ENCODE results near the gene BEST3.
A peak's percentile ranks its signal among the peaks of the same experiment; 100 is the strongest.
"Not testable (repeated sequence)": the region's sequence is repeated elsewhere in the genome, so short reads cannot be mapped to it uniquely, and the experiment has no call there.

Gene BEST3

DNA sequence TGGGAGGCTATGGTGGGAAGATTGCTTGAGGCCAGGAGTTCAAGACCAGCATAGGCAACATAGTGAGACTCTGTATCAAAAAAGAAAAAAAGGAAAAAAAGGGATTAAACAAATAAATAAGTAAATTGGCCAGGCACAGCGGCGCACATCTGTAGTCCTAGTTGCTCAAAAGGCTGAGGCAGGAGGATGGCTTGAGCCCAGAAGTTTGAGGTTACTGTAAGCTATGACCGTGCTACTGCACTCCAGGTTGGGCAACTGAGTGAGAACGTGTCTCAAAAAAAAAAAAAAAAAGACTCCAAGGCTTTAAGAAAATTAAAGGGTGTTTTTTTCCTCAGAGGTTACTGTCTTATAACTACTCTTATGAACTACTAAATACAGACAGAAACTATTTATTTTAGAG, 11.7 kb downstream of the BEST3 start:
- no peak for DNase-seq

DNA sequence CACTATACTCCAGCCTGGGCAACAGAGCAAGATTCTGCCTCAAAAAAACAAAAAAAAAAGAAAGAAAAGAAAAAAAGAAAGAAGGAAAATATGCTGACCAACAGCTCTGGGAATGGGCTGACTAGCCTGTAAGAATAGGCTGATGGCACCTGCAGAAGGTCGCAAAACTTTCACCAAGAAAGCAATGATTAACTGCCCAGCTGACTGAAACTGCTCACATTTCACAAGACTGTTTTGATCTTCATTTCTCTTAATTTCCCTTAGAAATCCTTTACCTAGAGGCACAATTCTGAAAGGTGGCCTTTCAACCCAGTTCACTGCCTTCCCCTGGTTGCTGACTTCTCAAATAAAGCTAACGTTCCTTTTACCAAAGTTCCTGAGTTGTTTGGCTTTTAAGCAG, 12.4 kb downstream of the BEST3 start:
- no peak for DNase-seq

DNA sequence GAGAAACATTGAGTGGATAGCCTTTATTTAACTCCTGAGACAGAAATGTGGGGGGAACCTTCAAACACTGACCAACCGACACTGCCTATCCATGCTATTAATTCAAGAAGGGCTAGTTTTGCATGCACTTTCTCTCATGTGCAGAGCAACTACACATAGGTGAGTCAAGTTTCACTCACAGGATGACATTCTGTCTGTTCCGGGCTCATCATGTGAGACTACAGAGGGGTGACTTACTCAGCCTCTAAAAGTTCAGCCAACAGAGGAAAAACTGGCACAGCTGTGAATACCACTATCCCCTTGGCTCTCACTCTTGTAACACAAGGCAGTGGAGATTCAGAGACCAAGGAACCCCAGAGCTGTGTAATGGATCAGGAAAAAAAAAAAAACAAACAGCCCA, 13.3 kb downstream of the BEST3 start:
- no peak for DNase-seq

DNA sequence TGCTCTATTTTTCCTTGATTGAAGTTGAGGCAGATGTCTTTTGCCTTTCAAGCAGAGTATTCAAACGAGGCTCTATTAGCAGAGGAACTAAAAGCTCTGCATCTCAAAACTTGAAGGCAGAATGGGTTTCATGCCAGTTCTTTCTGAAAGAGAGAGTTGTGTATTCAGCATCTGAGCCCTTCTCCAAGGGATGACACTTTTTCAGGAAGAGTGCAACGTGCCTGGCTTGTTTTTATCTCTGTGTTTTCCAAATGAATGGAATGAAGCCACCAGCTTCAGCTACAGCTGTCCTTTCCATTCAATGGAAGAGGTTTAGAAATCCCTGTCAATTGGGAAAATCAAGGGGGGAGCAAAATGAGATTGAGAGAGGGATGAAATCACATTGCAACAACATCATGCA, 14.6 kb downstream of the BEST3 start:
- no peak for DNase-seq

DNA sequence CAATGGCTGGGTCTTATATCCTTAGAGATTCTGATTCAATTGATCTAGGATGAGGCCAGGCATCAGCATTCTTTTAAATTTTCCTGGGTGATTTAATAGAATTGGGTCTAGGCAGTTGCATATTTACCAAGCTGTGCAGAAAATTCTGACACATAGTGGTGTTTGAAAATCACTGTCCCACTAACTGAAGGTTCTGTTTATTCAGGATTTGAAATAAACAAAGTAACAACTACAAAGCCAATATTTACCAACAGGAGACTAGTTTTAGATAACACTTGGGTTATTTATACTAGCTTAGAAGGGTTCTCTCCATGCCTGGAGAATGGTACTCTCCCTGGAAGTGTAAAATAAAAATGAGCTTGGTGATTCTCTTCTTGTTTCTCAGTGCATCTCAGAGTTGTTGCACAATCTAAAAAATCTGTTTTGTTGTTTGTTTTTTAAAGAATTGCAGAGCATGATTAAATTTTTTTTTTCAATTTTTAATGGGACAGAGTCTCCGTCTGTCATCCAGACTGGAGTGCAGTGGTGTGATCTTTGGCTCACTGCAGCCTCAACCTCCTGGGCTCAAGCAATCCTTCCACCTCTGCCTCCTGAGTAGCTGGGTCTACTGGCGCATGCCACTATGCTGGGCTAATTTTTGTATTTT, 16.9 kb downstream of the BEST3 start:
- no peak for DNase-seq

DNA sequence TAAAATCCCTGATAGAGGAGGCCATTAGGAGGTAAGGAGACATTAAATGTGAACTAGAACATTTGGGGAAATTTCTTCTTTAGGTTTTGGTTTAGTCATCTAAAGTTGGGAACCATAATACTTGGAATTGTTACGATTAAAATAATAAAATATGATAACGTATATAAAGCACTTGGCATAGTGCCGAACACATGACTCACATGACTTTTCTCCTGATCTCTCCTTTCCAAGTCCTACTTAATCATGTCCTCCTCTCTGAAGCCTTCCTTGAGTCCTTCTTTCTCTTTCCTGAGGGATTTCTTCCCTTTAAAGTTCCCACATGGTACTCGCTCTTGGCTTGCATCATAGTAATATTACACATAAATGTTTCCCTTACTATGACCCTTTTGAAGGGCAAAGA, 20.0 kb downstream of the BEST3 start:
- no peak for DNase-seq

DNA sequence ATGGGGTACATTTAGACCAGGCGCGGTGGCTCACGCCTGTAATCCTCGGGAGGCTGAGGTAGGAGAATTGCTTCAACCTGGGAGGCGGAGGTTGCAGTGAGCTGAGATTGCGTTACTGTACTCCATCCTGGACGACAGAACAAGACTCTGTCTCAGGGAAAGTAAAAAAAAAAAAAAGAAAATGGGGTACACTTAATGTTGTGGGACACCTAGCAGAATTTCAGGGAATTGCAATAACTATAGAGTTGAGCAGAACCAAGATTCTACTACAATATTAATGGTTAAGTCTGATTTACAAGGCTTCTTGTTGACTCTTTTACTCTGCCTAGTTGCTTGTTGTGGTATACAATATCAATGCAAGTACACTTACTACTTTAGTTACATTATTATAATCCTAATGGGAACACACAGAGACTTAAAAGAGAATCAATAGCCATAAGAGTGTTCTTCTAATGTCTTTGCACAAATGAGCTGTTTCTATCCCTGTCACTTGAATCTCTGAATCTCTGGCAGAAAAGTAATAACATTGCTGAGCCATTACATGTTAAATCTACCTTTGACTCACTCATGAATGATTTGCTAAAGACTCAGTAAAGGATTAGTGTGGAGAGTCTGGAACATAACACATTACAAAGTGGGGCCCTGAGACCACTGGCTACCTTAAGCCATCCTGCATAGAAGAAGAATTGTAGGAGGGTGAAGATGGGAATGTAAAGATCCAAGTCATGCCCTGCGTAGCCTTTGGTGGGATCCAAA, 22.7 kb downstream of the BEST3 start:
- peak; percentile 49 for DNase-seq

DNA sequence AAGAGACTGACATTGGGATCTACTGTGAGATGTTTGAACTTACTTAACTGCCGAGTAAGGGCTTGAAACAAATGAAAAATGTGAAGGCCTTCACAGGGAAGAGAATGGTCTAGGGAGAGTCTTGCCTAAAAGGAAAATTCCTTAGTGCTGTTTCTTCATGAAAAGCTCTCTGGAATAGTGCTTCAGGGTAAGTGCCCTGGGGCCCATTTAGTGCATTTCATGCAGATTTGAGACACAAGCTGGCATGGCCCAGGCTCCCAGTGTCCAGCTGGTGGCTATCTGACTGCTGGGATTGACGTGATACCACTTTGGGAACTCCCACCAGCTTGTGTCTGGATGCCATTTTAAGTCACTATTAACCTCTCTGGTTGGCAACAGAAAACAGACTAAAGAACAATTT, 26.9 kb downstream of the BEST3 start:
- DNase-seq, result no peak

DNA sequence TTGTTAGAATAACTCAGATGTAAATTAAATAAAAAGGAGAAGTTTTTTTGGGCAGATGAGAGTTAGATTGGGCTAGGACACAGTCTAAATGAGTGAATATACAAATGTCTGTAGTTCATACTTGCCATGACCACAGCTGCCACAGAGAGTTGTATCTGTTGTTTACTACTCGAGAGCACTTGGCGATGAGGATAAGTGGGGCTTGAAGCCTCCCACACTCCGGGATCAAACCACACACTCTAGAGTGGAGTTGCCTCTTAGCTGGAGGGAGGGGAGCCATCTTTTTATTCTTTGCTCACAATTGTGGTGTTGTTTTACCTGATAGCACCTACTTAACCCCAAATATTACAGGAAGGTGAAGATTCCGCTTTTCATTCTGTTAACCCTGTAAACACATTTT, 27.5 kb downstream of the BEST3 start:
- DNase-seq, result no peak

DNA sequence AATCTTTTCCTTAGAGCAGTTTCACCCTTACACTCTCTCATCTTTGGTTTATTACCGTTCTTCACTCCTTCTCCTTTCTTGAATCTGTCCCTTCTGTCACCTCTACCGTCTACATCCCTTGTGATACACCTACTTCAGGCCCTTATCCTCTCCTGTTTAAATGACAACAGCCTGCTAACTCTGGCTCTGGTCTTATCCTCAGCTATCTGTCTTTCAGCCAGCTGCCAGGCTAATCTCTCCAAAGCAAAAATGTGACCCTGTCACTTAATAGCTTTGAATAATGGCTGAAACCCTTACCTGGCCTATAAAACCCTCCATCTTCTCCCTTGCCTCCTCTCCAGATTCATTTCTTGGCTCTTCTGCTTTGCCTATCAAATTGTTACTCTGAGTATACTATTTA, 32.3 kb downstream of the BEST3 start:
- no peak for DNase-seq

DNA sequence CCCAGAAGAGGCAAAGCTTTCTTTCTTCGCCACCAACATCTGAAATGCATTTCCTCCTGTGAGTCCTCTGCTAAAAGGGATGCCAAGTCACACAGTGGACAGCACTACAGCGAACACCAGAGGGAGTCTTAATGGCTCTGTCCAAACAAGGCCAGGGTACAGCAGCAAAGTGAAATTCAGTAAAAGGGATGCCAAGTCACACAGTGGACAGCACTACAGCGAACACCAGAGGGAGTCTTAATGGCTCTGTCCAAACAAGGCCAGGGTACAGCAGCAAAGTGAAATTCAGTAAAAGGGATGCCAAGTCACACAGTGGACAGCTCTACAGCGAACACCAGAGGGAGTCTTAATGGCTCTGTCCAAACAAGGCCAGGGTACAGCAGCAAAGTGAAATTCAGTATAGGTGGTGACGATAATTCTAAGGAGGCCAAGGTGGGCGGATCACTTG, 34.1 kb downstream of the BEST3 start:
- DNase-seq, result not testable (repeated sequence)

DNA sequence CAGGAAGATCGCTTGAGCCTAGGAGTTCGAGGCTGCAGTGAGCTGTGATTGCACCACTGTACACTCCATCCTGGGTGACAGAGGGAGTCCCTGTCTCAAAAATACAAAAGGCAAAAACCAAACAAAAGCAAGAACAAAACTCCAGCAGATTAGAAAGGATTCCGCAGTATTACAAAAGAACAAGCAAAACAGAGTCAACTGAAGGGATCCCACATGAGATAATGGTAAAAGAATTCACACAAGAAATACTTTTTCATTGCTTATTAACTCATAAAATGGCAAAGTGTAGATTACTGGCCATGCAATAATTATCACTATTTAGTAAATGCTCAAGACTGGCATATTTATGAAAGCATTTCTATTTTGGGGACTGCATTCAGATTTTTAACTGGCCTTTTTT, 35.4 kb downstream of the BEST3 start:
- DNase-seq, result no peak

DNA sequence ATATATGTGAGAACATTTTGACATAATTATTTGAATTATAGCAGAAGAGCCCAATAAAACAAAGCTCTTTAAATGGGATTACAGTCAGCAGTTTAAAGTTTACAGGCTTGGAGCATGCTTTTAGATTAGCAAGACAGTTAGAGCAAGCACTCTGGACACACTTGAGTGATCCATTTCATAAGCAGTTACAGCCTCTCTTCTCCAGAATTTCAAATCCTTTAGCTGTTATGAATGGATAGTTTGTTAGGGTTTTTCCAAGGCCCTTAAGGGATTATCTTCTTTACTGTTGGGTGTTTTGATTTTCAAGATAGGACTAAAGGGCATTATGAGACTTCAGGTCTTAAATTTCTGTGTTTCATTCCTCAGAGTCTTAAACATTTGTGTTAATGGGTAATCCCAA, 36.3 kb downstream of the BEST3 start:
- no peak for DNase-seq

DNA sequence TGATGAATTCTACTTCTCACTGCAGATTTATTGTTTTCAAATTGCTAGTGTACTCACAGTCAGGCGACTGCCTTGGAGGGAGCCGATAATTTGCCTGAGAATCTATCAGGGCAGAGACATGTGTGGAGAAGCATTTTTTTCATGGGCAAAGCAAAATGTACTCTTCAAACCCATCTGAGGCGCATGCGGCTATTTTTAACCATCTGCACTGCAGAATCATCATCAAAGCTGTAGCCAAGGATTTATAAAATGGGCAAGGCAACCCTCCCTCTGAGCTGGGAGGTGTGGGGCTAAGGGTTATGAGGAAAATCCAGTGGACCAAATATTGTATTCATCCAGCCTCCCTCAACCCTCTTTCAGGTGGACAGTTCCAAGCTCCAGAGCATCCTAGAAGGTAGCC, 37.7 kb downstream of the BEST3 start:
- no peak for DNase-seq

DNA sequence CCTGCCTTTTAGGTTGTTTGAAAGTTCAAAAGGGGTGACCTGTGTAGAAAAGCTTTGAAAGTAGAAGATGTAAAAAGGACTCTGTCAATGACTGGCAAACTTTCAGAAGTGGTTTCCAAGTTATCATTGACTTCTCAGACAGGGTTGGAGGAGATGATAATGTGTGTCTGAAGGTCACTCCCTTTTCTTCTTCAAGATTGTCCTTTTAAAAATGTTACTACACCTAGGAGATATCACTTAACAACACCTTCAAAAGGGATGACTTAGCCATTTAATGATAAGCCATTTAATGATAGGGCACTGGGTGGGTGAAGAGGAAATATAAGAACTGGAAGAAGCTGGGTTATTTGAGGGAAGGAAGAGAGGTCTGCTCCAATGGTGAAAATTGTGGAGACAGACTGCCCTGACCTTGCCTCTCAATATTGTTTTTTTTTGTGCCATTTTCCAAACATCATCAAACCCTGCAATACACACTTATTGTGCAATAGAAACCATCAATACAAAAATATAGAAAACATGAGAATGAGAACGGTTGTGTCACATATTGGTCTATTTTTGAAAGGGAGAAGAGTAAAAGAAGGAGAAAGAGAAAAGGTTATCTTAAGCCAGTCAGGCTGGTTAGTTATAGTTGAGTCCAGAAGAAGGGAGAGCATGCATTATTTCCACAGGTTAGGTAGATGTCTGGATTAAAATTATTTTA, 38.8 kb downstream of the BEST3 start:
- DNase-seq, result peak; percentile 89

DNA sequence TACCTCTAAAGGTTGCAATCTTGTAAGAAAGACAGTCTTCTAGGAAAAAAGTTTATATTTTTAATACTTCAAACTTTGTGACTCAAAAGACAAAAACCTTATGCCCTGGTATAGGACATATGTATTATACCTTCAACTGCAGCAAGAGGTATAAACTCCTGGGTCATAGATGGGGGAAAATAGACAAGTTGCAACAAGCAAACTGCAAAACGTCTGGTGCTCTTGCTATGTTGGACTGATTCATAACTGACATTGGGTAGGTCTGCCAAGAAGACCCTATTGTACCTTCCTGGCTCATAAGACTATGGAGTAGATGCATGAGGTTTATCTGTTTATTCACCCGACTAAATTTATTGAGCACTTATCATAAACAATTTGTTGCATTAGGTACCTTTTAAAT, 40.9 kb downstream of the BEST3 start:
- no peak for DNase-seq

DNA sequence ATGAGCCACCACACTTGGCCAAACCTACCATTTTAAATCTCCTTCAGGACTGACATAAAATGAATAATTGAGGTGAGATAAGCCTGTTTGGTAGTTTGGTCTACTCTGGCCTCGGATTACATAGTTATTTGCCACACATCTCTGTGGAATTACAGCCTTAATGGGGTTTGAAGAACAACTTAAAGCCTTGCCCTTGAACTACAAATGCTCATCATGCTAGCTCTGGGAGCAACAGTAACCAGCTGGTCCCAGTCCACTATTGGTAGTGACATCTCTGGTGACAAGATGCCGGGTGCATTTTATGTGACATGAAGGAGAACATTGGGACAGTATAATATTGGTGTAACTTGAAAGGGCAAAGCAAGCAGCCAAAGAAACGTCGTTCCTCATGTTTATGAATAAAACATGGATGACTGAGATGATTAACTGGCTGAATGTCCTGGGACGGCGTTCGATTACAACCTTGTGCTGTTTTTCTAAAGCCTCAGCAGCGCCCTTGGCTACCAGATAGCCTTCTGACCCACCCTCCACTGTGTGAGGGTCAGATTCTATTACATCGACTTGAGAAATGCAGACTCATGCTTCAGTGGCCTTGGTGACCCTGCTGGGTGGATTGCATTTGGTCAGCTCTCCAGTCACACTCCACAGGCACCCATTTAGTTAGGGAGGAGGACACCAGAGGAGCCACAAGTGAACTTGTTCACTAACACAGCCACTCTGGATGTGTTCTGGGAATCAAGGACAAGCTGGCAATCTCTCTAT, 41.5 kb downstream of the BEST3 start:
- DNase-seq, result no peak

DNA sequence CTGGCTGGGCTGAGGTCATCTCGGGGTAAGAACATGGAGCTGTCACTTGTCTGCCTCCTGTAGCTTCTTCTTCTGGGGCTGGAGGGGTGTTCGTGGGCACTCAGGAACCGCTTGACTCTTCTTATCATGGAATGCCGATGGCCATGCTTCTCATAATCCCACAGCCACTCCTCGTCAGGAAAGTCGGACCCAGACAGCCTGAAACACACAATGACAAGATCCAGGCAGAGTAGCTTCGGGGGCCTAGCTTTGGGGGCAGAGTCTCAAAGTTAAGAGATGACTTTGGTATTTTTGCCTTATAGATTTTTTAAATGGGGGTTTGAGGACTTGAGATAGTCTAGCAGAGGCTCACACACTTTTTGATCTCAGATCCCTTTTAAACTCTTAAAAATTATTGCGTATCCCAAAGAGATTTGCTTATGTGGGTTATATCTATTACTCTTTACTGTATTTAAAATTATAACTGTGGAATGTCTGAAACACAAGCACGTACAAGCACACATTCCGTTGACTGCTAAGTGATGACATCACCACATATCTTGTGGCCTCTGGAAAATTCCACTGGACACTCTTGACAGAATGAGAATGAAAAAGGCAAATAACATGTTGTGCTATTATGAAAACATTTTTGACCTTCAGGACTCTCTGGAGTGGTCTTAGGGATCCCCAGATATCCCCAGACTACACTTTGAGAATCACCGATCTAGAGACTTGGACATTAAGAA, 43.3 kb downstream of the BEST3 start:
- no peak for DNase-seq

DNA sequence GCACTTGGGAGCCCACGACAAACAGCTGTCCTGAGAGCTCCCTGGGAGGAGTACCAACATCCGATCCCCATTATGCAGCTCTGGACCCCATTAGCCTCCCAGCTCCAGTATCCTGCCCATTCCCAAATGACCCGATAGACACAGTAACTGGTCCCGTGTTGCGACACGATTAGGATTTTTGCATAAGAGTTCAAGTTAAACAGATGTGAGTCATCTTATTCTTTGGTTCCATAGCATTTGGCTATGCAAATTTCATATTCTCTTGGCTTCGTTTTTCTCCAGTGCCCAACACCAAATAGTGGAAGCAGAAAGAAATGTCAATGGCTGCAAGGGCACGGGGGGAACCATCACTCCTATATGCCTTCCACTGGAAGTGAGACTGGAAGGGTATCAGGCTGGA, 45.4 kb downstream of the BEST3 start:
- DNase-seq, result no peak

DNA sequence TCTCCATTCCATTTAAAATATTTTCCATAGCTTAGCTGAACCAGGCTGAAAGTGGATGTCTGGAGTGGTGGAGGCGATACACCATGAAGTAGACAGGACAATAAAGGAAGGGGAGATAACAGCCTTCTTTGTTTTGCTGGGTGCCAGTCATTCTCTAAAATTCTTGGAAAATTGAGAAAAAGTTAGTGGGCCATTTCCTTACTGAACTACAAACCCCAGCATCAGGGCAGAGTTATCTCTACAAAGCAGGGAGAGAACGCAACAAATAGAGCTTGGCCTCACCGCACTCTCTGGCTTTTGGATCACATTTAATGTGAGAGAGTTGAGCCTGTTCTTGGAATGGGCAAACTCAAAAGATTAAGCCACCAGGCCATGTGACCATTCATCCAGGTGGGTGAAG, 47.2 kb downstream of the BEST3 start:
- DNase-seq, result no peak

DNA sequence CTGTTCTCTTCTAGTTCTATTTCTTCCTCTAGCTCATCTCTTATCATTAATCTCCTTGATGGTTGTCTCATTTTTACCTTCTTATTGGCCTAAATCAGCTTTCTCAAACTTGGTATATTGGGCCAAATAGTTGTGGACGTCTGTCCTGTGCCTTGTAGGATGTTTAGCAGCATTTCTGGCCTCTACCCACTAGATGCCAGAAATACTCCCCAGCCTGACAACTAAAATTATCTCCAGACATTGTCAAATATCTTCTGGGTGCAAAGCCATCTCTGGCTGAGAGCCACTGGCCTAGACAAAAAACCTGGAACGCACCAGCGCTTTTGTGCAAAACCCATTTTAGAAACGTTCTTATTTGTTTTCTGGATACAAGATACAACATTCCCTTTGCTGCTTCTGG, 49.6 kb downstream of the BEST3 start:
- DNase-seq, result peak; percentile 31

DNA sequence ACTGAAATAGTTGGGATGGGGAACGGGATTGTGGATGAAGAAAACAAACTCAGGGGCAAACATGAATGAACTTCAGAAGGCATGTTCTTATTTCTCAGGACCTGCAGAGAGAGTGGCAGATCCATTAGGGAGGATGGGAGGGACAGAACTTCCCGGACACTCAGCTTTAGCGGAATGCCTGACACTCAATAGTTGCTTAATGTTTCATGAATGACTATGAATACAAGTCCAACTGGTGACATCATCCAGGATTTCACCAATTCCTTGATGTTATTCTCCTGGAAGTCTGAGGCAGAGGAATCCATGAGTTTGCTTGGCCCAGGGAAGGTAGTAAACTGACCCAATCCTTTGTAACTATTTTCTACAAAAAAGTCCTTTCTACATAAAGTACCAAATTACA, 50.6 kb downstream of the BEST3 start:
- no peak for DNase-seq

DNA sequence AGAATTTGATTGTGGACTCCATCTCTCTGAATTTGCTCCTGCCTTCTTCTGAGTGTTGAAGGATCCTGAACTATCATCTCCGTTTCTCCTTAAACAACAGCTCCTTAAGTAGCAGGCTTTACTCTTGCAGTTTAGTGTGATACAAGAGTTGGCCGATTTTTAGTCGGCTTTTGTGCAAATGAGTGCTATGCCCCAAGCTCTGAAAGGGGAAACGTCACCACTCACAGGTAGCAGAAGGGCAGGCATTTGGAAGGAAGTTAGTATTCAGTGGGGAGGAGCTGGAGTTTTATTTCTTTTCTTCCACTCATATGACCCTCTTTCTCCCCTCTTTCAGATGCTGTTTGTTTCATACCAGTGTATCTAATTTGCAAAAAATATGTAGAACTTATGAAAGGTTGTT, 51.9 kb downstream of the BEST3 start:
- no peak for DNase-seq

Measured in hematopoietic multipotent progenitor cell treated with erythropoietin and hydrocortisone succinate and interleukin-3 and kit ligand, for 6 days (in vitro differentiated cells).